Panc1 (cell line): ENCODE data around the gene LRRC74A. TPM values are rescaled to one million over a fixed set of nuclear protein-coding genes. Genes with fewer than 3 reads are reported as not detected.

Experiments
- ATAC-seq: fragments of 200-7000 bp; cut with Tn5 transposase; 2 replicates; pipeline ENCODE4 v1.9.1; 2020; ENCODE audit warnings: mild to moderate bottlenecking, moderate library complexity
- BruUV-seq: library from RNA; stranded (reverse); fragments of 400-500 nt; replicated peaks from 2 replicates; lab custom pipeline; 2021; lab: Mats Ljungman, UMichigan
- CTCF ChIA-PET: fragments of 300-600 bp; sonication (Branson Sonifier 250); formaldehyde crosslinking; loops from one replicate; lab custom pipeline; 2022; ENCODE audit warnings: antibody characterized with exemption; lab: Charles Lee
- POLR2A ChIA-PET: fragments of 300-600 bp; sonication (Branson Sonifier 250); formaldehyde crosslinking; loops from one replicate; lab custom pipeline; 2022; ENCODE audit warnings: antibody characterized with exemption; lab: Charles Lee
- DNase-seq: peaks from one replicate; pipeline ENCODE4 v3.0.0-alpha.2; 2010; ENCODE audit warnings: low read depth, low spot score
- H3K27ac ChIP-seq: 2 replicates; pipeline ENCODE4 v1.5.1; 2011; ENCODE audit warnings: mild to moderate bottlenecking, low read length, inconsistent platforms
- H3K27me3 ChIP-seq: fragments of 200-500 bp; sonication (Bioruptor generic); 2 replicates; pipeline ENCODE4 v1.6.0; 2014; ENCODE audit warnings: low read length, inconsistent platforms; ENCODE audit not compliant: control insufficient read depth, insufficient read depth
- H3K36me3 ChIP-seq: fragments of 200-500 bp; sonication (Bioruptor generic); 2 replicates; pipeline ENCODE4 v1.5.1; 2014; ENCODE audit warnings: inconsistent platforms, mild to moderate bottlenecking, low read length, moderate library complexity; ENCODE audit not compliant: control insufficient read depth, insufficient read depth
- H3K4me1 ChIP-seq: 2 replicates; pipeline ENCODE4 v1.5.1; 2011; ENCODE audit warnings: inconsistent platforms, mild to moderate bottlenecking, low read length, moderate library complexity; ENCODE audit not compliant: control insufficient read depth, insufficient read depth
- H3K4me3 ChIP-seq, 2 experiments: 2 replicates each; pipeline ENCODE4 v1.5.1; 2011 to 2012; ENCODE audit warnings: low read depth in 2 of 2, low read length in 2 of 2, mild to moderate bottlenecking in 2 of 2, inconsistent platforms in 1 of 2, moderate library complexity in 1 of 2
- H3K9me3 ChIP-seq: fragments of 200-500 bp; sonication (Bioruptor generic); 2 replicates; pipeline ENCODE4 v1.5.1; 2014; ENCODE audit warnings: low read depth, mild to moderate bottlenecking, inconsistent platforms, low read length, moderate library complexity; ENCODE audit not compliant: control insufficient read depth, insufficient read depth
- CTCF ChIP-seq: fragments of 450-650 bp; IDR thresholded peaks from 2 replicates; pipeline ENCODE4 v1.5.1; 2017; ENCODE audit warnings: mild to moderate bottlenecking
- POLR2AphosphoS5 ChIP-seq: IDR thresholded peaks from 2 replicates; pipeline ENCODE4 v1.6.1; 2012; ENCODE audit warnings: mild to moderate bottlenecking, low read depth, low read length, moderate library complexity
- SIN3A ChIP-seq: IDR thresholded peaks from 2 replicates; pipeline ENCODE4 v1.6.1; 2012; ENCODE audit warnings: low read depth, mild to moderate bottlenecking, low read length, moderate library complexity, borderline replicate concordance; ENCODE audit not compliant: insufficient read depth
- TCF7L2 ChIP-seq: IDR thresholded peaks from 2 replicates; pipeline ENCODE4 v1.6.1; 2011; ENCODE audit warnings: mild to moderate bottlenecking, low read depth, low read length, inconsistent platforms
- in situ Hi-C: cut with HindIII; loops from 2 replicates; pipeline ENCODE4 v1.10.0; 2016; ENCODE audit warnings: low sequenced_read_pairs, low pct_unique_long_range_greater_than_20kb
- intact Hi-C: fragments of 100-400 bp; cut with micrococcal nuclease; formaldehyde crosslinking; loops from one replicate; pipeline ENCODE4 v1.10.0; 2022; ENCODE audit not compliant: unreplicated experiment
- total RNA-seq: library from RNA; stranded (reverse); gene quantifications from one replicate; pipeline ENCODE4 v1.2.1, GENCODE V29; 2021; ENCODE audit not compliant: unreplicated experiment
- TF ChIP-seq, protein P1 (sequence below), 2 experiments: IDR thresholded peaks; 2 replicates each; pipeline ENCODE4 v1.6.1; 2011 to 2012; ENCODE audit warnings: low read depth in 2 of 2, control low read depth in 1 of 2, low read length in 1 of 2, mild to moderate bottlenecking in 1 of 2, moderate library complexity in 1 of 2; ENCODE audit not compliant: insufficient read depth in 1 of 2

LRRC74A gene
- total RNA-seq, 1 experiment from 2014 or later: not detected

- no TSS peak for BruUV-seq
- in situ Hi-C loops: no loop called here
Observed at GRCh38 chr14:76792422-76792821, 33.8 kb upstream of the LRRC74A start.

DNA sequence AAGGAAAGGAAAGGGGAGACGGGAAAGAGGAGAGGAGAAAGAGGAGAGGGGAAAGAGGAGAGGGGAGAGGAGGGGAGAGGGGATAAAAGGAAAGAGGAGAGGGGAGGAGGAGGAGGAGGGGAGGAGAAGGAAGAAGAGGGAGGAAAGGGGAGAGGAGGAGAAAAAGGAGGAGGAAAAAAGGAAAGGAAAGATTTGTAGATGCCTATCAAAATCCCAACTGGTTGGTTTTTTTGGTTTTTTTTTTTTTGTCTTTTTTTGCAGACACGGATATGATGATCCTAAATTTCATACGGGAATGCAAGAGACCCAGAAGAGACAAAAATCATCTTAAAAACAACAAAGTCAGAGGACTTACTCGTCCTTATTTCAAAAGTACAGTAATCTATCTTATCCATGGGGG, 32.9 kb upstream of the LRRC74A start:
- no TSS peak for BruUV-seq
- ChIA-PET POLR2A (no interaction called here), CTCF (no interaction called here)
- H3K27ac ChIP-seq: no peak overlapping the region
- no peaks in the 10 kb centered on the region for H3K4me1 ChIP-seq
- no peaks in the 10 kb centered on the region; the same call in none of the 2 replicates for H3K36me3 ChIP-seq
- in situ Hi-C loops: no loop called here
- no peaks in the 10 kb centered on the region for H3K9me3 ChIP-seq
- H3K4me3 ChIP-seq: no peak overlapping the region
- no peak for ATAC-seq
- H3K27me3 ChIP-seq: no peaks in the 10 kb centered on the region
- intact Hi-C loops: no loop called here
- TF ChIP-seq, protein P1, sequence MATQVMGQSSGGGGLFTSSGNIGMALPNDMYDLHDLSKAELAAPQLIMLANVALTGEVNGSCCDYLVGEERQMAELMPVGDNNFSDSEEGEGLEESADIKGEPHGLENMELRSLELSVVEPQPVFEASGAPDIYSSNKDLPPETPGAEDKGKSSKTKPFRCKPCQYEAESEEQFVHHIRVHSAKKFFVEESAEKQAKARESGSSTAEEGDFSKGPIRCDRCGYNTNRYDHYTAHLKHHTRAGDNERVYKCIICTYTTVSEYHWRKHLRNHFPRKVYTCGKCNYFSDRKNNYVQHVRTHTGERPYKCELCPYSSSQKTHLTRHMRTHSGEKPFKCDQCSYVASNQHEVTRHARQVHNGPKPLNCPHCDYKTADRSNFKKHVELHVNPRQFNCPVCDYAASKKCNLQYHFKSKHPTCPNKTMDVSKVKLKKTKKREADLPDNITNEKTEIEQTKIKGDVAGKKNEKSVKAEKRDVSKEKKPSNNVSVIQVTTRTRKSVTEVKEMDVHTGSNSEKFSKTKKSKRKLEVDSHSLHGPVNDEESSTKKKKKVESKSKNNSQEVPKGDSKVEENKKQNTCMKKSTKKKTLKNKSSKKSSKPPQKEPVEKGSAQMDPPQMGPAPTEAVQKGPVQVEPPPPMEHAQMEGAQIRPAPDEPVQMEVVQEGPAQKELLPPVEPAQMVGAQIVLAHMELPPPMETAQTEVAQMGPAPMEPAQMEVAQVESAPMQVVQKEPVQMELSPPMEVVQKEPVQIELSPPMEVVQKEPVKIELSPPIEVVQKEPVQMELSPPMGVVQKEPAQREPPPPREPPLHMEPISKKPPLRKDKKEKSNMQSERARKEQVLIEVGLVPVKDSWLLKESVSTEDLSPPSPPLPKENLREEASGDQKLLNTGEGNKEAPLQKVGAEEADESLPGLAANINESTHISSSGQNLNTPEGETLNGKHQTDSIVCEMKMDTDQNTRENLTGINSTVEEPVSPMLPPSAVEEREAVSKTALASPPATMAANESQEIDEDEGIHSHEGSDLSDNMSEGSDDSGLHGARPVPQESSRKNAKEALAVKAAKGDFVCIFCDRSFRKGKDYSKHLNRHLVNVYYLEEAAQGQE (IDR thresholded peaks at IDR 0.05; ENCODE audit: insufficient read depth in 1 of 2, low read depth in 2 of 2, low read length in 1 of 2): no peak
- TF ChIP-seq SIN3A (no peak), CTCF (no peak), POLR2AphosphoS5 (no peak), TCF7L2 (no peak)
- DNase-seq: no peak

More at GRCh38 chr14:76792422-76792821, 33.8 kb upstream of the LRRC74A start:
- no peaks in the 10 kb centered on the region; the same call in none of the 2 replicates for H3K36me3 ChIP-seq
- no peak overlapping the region for H3K4me3 ChIP-seq
- H3K27ac ChIP-seq: no peak overlapping the region
- no peak for ATAC-seq
- intact Hi-C loops: no loop called here
- no peak for DNase-seq
- H3K9me3 ChIP-seq: no peaks in the 10 kb centered on the region
- CTCF ChIA-PET: no interaction called here
- H3K27me3 ChIP-seq: no peaks in the 10 kb centered on the region
- TF ChIP-seq CTCF (no peak), TCF7L2 (no peak), SIN3A (no peak), POLR2AphosphoS5 (no peak)
- TF ChIP-seq, protein P1 (IDR thresholded peaks at IDR 0.05; ENCODE audit: insufficient read depth in 1 of 2, low read depth in 2 of 2, low read length in 1 of 2): no peak
- H3K4me1 ChIP-seq: no peaks in the 10 kb centered on the region
- POLR2A ChIA-PET: no interaction called here
